HG02623 (cell line): Measurements from ENCODE around the gene POLR2J.
"Not testable (repeated sequence)": the region's sequence is repeated elsewhere in the genome, so short reads cannot be mapped to it uniquely, and the experiment has no call there.

Experiments
- ATAC-seq: cut with Tn5 transposase; IDR thresholded peaks from one replicate; pipeline ENCODE4 v1.9.1; 2021; ENCODE audit warnings: moderate library complexity; ENCODE audit not compliant: unreplicated experiment

POLR2J gene

DNA sequence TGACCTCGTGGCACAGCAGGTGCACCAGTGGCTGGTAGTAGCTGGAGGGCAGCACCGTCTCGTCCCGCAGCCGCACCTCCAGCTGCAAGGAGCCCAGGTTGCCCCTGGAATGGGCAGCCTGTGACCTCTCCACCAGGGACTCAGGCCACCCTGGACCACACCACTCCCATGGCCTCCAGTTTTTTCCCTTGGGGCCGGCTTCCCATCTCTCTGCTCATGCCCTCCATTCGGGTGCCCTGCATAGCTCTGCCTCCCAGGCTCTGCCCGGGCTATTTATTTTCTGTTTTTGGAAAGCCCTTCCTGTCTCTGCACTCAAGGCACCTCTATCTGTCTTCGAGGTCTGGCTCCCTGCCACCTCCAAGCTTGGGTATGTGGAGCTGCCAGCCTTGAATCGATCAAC is 18.1 kb upstream of the POLR2J start:
- not testable (repeated sequence) for ATAC-seq

DNA sequence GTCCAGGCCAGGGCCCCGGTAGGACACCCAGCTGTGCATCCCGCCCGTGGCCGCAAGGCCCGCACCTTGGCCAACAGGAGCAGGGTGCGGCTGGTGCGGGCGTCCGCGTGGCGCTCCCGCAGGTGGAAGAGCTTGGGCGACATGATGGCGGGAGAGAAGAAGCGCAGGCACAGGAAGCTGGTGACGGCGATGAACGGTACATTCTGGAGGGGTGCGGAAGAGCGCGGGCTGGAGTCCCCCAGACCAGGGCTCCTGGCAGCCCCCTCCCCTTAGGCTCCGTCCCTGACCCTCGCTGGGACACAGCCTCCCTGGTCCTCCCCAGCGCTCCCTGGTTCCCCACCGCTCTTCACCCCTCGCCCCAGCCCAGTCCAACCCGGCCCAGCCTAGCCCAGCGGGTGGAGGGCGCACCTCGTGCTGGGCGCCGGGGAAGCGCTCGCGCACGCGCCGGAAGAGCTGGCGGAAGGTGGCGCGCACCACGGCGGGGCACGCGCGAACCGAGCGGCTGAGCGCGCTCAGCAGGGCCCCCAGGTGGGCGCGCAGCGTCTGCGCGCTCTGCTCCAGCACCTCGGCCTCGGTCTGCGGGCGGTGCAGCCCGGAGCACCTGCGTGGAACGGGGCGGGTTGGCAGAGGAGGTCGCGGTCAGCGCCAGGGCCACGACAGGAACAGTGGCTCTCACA is 15.9 kb upstream of the POLR2J start:
- ATAC-seq = peak; percentile 73

DNA sequence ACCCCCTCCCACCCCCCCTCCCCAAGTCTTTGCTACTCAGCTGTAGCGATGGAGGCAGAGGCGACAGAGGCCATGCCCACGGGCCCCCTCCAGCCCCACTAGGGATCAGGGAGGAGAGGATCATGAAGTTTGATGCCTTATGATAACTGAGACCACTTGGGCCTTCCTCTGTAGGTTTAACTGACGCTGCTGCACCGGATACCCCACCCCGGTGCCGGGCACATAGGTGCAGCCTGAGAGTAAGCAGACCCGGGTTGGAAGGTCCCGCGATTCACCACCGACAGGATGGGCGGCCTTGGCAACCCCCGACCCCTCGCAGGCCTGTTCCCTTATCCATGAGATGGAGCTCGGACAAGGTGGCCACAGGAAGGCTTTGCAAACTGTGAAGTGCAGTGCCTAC is 15.3 kb upstream of the POLR2J start:
- not testable (repeated sequence) for ATAC-seq

DNA sequence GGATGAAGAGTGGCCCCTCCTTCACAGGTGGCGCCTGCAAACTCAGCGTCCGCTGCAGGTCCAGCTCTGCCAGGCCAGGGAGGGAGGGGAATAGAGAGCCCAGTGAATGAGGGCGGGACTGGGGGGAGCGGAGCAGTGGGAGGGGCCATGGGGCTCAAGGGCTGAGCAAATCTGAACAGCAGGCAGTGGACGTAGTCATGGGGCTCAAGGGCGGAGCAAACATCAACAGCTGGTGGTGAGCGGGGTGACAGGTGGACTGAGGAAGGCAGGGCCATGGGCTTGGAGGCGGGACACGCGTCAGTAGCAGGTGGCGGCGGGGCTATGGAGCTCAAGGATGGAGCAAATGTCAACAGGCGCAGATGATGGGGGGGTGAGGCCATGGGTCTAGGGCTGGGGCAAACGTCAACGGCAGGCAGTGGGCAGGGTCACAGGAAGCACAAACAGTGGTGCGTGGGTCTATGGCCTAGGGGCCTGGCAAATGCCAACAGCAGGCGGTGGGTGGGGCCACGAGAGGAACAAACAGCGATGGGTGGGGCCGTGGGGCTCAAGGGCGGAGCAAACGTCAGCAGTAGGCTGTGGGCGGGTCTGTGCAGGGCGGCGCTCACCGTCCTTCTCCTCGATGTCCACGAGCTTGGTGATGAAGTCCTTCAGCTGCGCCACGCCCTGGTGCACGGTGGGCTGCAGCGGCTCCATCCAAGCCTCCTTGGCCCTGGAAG is 14.7 kb upstream of the POLR2J start:
- peak; percentile 30 for ATAC-seq

DNA sequence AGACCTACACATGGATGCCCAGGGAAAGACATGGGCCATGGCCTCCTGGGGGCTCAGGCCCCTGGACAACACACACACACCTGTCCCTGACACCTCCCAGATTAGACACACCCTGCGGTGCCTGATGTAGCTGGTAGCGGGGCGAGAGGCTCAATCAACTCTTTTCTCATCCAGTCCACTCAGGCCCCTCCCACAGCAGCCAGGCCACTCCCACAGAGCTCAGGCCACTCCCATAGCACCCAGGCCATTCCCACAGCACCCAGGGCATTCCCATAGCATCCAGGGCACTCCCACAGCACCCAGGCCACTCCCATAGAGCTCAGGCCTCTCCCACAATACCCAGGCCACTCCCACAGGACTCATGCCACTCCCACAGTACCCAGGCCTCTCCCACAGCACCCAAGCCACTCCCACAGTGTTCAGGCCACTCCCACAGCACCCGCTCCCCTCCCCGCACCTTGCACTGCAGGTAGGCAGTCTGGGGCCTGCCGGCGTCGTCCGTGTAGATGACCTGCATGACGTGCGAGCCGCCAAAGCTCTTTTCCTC is 11.9 kb upstream of the POLR2J start:
- ATAC-seq = not testable (repeated sequence)

DNA sequence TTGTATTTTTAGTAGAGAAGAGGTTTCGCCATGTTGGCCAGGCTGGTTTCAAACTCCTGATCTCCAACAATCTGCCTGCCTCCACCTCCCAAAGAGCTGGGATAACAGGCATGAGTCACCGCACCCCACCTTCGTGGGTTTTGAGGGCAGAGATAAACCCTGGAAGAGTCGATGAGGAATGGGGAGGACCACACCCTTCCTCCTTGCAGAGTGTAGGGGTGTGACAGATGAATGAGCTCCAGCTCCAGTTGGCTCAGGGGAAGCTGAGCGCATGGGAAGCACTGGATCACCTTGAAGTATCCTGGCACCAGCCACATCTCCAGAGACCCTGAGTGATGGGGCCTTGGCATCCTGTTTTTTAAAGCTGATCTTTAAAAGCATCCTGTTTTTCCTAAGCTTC is 5.6 kb upstream of the POLR2J start:
- not testable (repeated sequence) for ATAC-seq

DNA sequence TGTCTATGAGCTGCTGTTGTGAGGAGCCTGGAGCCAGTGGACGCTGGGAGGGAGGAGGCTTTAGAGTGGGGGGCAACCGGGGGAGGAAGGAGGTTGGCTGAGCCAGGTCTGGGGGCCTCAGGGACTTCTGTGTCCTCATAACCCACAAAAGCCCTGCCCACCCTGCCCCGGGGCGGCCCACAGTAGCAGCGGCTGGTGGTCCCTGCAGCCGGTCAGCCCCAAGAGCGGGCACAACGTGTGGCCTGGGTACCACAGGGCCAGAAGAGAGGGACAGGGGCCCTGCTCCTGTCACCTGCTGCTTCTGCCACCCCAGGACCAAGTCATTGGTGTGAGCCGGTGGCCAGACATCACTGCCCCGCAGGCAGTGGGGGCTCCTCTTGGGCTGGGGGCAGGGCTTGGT is 3.2 kb upstream of the POLR2J start:
- ATAC-seq = not testable (repeated sequence)

DNA sequence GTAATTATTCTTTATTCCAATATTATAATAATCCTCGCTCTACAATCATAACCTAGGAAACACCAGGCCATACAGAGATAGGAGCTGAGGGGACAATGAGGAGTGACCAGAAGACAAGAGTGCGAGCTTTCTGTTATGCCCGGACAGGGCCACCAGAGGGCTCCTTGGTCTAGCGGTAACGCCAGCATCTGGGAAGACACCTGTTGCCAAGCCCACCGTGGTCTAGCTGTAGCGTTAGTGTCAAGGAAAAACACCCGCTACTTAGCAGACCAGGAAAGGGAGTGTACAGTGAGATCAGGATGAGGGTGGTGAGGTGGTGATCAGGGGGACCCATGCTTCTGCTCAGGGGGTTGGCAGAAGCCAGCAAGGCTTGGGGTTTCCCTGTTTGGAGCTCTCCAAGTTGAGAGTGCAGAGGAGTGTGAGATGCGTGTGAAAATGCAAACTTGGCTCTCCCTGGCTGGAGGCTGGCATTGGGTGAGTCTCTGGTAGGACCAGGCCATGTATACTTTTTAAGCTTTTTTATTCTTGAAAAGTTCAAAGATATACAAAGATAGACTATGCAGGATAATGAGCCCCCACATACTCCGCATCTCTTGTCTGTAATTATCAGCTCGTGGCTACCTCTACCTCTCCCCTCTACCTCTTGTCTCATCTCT is 1.4 kb upstream of the POLR2J start:
- not testable (repeated sequence) for ATAC-seq

DNA sequence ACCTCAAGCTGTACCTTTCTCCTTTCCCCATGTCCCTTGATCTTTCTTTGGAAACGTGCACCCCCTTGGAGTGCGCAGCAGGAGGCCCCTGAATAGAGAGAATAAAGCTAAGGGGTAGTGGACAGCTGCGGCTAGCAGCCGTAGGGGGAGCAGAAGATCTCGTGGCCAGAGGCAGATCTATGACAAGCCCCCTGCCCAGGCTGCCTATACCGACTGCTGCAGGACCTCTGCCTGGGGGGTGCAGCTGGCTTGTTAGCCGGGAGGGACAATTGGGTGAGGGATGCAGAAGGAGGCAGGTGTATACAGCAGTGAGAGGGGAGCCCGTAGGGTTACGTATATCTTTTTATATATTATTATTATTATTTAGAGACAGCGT is 475 bp upstream of the POLR2J start:
- peak; percentile 16 for ATAC-seq

DNA sequence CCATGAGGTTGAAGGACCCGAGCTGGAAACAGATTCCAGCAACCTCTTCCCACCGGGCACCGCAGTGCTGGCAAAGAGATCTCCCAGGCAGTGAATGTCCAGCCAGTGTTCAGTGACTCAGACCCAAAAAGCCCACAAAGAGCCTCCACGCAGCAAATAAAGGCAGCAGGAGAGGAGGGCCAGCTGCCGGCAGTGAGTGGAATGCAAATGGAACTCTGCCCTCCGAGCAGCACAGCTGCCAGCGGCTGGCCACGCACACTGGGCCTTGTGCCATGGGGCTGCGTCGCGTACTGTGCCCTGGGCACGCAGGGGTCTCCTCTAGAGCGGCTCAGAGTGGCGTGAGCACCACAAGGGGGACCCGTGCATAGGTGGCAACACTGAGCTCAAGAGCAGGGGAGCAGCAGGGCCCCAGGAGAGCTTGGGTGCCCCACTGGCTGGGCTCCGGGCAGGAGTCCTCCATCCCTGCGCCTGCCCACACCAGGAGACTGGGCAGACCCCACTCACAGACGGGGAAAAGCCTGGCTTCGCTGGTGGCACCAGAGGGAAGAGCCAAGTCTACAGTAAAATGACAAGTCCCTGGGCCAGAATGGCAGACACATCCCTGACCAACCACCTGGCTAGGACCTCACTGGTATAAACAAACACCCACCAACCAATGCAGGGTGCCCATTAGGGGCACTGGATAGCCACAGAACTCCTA is 3.8 kb downstream of the POLR2J start:
- ATAC-seq = not testable (repeated sequence)

DNA sequence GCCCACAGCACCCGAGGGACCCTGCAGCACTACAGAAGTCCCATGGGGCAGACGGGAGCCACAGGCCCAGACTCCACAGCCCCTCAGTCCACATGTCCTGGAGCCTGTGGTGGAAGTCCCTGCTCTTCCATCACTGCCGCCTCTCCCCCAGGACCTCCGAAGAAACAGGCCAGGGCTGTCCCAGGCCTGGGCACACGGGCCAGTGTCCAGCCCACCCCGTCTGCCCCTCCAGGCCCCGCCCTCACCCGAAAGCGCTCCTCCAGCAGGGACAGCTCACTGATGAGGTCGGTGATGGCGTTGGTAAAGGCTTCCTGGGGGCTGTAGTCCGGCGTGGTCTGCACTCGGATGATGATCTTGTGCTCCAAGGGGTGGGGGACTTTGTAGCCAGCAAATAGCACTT is 4.6 kb downstream of the POLR2J start:
- not testable (repeated sequence) for ATAC-seq

DNA sequence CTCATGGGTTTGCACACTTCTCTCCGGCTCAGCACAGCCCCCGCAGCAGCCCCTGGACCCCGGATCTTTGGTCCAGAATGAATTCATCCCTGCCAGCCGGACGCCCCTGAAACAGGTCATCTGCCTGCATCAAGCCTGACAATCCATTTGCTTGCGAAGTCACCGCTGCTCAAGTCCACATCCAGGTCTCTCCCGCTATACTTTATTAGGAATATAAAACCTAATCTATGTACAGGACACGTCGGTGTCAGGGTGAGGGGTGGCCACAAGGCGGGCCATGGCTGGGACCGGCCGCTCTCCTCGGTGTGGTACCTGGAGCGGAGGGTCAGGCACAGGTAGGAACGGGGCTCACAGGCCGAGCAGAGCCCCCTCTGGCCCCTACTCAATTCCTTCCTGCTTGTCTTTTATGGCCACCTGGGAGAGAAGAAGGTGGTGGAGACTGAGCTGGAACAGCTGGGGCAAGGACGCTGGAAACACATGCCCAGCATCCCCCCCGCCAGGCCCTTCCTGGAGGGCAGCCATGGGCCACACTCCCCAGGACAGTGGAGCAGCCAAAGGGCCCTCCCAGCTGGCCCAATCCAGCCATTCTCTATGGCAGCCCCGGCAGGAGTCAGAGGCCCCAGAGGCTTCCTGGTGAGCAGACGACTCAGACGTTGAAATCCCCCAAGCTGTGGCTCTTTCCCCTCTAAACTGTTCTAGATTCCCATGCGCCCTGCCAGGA is 5.3 kb downstream of the POLR2J start:
- ATAC-seq = no peak

DNA sequence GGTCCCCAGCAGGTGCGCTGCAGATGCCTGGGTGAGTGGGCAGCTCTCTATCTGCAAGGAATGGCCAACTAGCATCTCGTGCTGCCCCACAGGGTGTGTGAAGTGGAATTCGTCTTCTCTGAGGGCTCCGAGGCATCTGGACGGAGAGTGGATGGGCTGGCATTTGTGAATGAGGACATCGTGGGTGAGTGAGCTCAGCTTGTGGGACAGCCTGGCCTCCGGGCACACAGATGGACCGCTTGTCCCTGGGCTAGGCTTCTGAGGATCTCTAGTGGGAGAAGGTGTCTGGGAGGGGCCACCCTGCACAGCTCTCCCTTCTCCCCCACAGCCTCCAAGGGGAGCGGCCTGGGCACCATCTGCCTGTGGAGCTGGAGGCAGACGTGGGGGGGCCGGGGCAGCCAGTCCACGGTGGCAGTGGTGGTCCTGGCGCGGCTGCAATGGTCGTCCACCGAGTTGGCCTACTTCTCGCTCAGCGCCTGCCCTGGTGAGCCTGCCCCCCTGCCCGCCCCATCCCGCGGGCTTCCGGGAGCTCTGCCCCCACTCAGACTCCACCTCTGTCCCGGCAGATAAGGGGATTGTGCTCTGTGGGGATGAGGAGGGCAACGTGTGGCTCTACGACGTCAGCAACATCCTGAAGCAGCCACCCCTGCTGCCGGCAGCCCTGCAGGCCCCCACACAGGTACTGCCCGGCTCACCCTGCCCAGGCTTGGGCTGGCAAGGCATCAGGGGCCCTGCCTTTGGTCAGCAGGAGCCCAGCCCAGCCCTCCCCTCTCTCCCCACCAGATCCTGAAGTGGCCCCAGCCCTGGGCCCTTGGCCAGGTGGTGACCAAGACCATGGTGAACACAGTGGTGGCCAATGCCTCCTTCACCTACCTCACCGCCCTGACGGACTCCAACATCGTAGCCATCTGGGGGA is 6.3 kb downstream of the POLR2J start:
- no peak for ATAC-seq

DNA sequence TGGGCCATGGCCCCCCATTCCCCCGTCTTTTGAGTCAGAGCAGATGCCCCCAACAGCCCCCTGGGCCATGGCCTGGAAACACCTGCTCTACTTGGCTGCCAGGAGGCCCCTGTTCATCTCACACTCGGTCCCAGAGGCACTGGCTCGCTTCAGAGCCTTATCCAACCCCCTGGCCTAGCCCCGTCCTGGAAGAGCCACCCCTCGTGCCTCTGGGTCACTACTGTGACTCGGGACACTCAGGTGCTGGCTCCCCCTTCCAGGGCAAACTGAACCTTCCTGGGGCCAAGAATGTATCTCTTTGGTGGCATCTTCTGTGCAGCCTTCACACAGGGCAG is 7.0 kb downstream of the POLR2J start:
- ATAC-seq = no peak

DNA sequence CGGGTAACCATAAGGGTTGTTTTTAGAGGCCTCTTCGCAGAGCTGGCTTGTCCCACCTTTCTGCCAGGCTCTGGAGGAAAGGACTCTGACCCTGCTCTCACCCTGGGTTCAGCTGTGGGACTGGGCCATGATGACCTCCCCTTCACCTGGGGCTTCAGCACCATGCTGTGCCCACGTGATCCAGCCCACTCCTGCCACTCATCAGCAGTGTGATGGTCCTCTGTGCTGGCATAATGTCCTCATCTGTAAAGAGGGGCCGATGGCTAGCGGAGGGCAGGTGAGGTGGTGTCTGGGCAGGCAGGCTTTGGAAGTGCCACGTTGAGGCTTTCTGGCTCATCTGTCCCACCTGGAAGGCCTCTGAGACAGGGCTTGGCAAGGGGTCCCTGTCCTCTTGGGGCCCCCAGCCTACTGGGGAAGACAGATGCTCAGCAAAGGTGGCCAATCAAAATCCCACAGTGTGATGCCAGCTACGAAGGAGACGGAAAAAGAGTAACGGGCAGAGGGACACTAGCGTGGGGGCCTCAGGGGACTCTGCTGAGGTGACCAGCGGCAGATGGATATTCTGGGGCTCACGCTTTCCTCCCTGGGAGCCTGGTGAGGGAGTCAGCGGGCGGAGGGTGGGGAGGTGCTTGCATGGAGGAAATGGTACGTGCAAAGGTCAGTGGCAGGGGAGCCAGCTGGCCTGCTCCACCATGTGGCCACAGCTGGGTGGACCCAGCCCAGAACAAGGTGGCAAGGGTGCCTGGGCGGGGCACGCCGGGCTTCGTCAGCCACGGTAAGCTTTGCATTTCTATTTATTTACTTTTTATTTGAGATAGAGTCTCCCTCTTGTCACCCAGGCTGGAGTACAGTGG is 8.5 kb downstream of the POLR2J start:
- ATAC-seq = no peak

DNA sequence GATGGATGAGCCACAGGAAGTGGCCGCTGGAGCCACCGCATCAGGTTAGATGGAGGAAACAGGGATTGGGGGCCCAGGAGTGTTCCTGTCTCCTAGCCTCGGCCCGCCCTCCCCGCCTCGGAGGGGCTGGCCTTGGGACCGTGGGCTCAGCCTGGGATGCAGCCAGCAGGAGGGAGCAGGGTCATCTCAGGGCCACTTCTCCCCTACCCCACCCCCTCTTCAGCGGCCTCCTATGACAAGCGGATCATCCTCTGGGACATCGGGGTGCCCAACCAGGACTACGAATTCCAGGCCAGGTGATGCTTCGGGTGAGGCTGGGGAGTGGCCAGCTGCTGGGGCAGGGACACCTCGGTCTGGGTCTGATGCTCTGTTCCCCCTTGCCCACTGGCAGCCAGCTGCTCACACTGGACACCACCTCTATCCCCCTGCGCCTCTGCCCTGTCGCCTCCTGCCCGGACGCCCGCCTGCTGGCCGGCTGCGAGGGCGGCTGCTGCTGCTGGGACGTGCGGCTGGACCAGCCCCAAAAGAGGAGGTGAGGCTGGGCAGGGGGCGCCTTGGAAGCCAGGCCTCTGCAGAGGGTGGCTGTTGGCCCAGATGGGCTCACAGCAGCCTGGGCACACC is 9.3 kb downstream of the POLR2J start:
- ATAC-seq = no peak

DNA sequence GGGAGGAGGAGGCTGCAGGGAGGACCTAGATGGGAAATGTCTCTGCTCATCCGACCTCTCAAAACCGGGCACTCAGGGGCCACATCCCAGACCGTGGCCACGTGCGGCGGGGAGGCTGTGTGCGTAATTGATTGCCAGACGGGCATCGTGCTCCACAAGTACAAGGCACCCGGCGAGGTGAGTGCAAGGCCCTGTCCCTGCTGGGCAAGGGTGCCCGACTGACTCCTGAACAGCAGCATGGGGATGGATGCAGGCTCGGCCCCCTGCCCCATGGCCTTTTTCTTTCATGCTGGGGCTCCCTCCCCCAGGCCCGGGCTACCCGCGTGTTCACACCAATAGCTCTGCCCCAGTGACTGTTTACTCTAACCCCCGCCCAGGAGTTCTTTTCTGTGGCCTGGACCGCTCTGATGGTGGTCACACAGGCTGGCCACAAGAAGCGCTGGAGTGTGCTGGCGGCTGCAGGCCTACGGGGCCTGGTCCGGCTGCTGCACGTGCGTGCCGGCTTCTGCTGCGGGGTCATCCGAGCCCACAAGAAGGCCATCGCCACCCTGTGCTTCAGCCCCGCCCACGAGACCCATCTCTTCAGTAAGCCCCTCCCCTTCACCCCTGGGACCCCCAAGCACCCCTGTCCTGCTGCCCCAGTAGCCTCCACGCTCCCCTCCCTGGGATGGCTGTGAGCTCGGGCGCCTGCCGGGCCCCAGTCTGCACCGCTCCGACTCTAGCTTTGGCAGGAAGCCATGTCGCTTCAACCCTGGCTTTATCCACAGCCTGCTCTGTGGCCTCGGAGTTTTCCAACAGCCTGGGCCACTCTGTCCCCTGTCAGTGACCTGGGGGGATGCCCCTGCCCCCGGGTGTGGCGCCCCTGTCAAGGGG is 10.0 kb downstream of the POLR2J start:
- no peak for ATAC-seq
